SK-N-SH treated with all-trans-retinoic acid at 6 μM for 48 hours (cell line): ENCODE measurements around the gene SLC16A6.
"Not testable (repeated sequence)": the region's sequence is repeated elsewhere in the genome, so short reads cannot be mapped to it uniquely, and the experiment has no call there.

Experiments
- ATAC-seq: fragments of 200-7000 bp; cut with Tn5 transposase; 3 replicates; pipeline ENCODE4 v1.9.1; 2020; ENCODE audit warnings: mild to moderate bottlenecking, moderate library complexity
- ARNTL ChIP-seq: fragments of 450-650 bp; formaldehyde crosslinking; IDR thresholded peaks from 2 replicates; pipeline ENCODE4 v1.5.0; 2020; ENCODE audit warnings: low read depth, mild to moderate bottlenecking, moderate library complexity, borderline replicate concordance
- BACH2 ChIP-seq: fragments of 250-450 bp; sonication (Bioruptor Pico); IDR thresholded peaks from 2 replicates; pipeline ENCODE4 v1.9.0; 2021; ENCODE audit warnings: mild to moderate bottlenecking, borderline replicate concordance
- CREB5 ChIP-seq: fragments of 250-450 bp; sonication (Bioruptor Pico); IDR thresholded peaks from 2 replicates; pipeline ENCODE4 v1.5.1; 2020; ENCODE audit warnings: low read depth, mild to moderate bottlenecking, moderate library complexity
- CSRNP3 ChIP-seq: fragments of 250-450 bp; sonication (Bioruptor Pico); IDR thresholded peaks from 2 replicates; pipeline ENCODE4 v1.5.1; 2021; ENCODE audit warnings: mild to moderate bottlenecking, moderate library complexity
- ESRRG ChIP-seq: fragments of 250-450 bp; sonication (Bioruptor Pico); IDR thresholded peaks from 2 replicates; pipeline ENCODE4 v1.6.1; 2021; ENCODE audit warnings: mild to moderate bottlenecking
- GLIS3 ChIP-seq: fragments of 250-450 bp; sonication (Bioruptor Pico); IDR thresholded peaks from 2 replicates; pipeline ENCODE4 v1.5.0; 2020; ENCODE audit warnings: mild to moderate bottlenecking, moderate library complexity
- ISL1 ChIP-seq: fragments of 250-450 bp; sonication (Bioruptor Pico); IDR thresholded peaks from 2 replicates; pipeline ENCODE4 v2.1.2; 2022; ENCODE audit warnings: mild to moderate bottlenecking, moderate library complexity
- OSR1 ChIP-seq: fragments of 250-450 bp; sonication (Bioruptor Pico); IDR thresholded peaks from 2 replicates; pipeline ENCODE4 v1.8.0; 2022; ENCODE audit warnings: moderate library complexity, mild to moderate bottlenecking, inconsistent platforms
- PATZ1 ChIP-seq: fragments of 250-450 bp; sonication (Bioruptor Pico); IDR thresholded peaks from 2 replicates; pipeline ENCODE4 v1.8.0; 2020; ENCODE audit warnings: mild to moderate bottlenecking, moderate library complexity, borderline replicate concordance
- POU6F1 ChIP-seq: fragments of 250-450 bp; sonication (Bioruptor Pico); IDR thresholded peaks from 2 replicates; pipeline ENCODE4 v1.8.0; 2021; ENCODE audit warnings: low read depth, mild to moderate bottlenecking, moderate library complexity, borderline replicate concordance
- PPARA ChIP-seq: fragments of 250-450 bp; sonication (Bioruptor Pico); IDR thresholded peaks from 2 replicates; pipeline ENCODE4 v1.5.0; 2020; ENCODE audit warnings: mild to moderate bottlenecking, borderline replicate concordance
- RARB ChIP-seq: fragments of 250-450 bp; sonication (Bioruptor Pico); IDR thresholded peaks from 2 replicates; pipeline ENCODE4 v1.8.0; 2021; ENCODE audit warnings: mild to moderate bottlenecking, moderate library complexity
- SNAI2 ChIP-seq: fragments of 250-450 bp; sonication (Bioruptor Pico); IDR thresholded peaks from 2 replicates; pipeline ENCODE4 v1.5.0; 2020; ENCODE audit warnings: mild to moderate bottlenecking, moderate library complexity
- TCF4 ChIP-seq: fragments of 250-450 bp; sonication (Bioruptor Pico); IDR thresholded peaks from 2 replicates; pipeline ENCODE4 v1.8.0; 2021; ENCODE audit warnings: mild to moderate bottlenecking, moderate library complexity, borderline replicate concordance
- TOX ChIP-seq: fragments of 250-450 bp; sonication (Bioruptor Pico); IDR thresholded peaks from 2 replicates; pipeline ENCODE4 v1.8.0; 2021; ENCODE audit warnings: mild to moderate bottlenecking, moderate library complexity, borderline replicate concordance
- TSHZ2 ChIP-seq: fragments of 250-450 bp; sonication (Bioruptor Pico); IDR thresholded peaks from 2 replicates; pipeline ENCODE4 v1.5.0; 2020; ENCODE audit warnings: mild to moderate bottlenecking, moderate library complexity
- ZC3H10 ChIP-seq: fragments of 250-450 bp; sonication (Bioruptor Pico); IDR thresholded peaks from 2 replicates; pipeline ENCODE4 v1.5.1; 2021; ENCODE audit warnings: mild to moderate bottlenecking, moderate library complexity
- ZFP3 ChIP-seq: fragments of 250-450 bp; sonication (Bioruptor Pico); IDR thresholded peaks from 2 replicates; pipeline ENCODE4 v1.5.0; 2020; ENCODE audit warnings: mild to moderate bottlenecking, moderate library complexity
- ZNF70 ChIP-seq: fragments of 450-650 bp; formaldehyde crosslinking; IDR thresholded peaks from 2 replicates; pipeline ENCODE4 v1.5.0; 2020; ENCODE audit warnings: mild to moderate bottlenecking, moderate library complexity
- ZNF8 ChIP-seq: fragments of 450-650 bp; formaldehyde crosslinking; IDR thresholded peaks from 2 replicates; pipeline ENCODE4 v1.5.0; 2020; ENCODE audit warnings: mild to moderate bottlenecking, moderate library complexity

Gene SLC16A6

GRCh38 chr17:68290955-68291835 is at the start of gene SLC16A6, which contains the start of gene ARSG:
TSS of gene SLC16A6 (minus strand) at chr17:68291127. CDS start at chr17:68278320, 12,807 bp downstream.
TSS of gene ARSG (plus strand) at chr17:68291495. CDS start at chr17:68307494, 15,999 bp downstream.
- TF ChIP-seq CSRNP3 (CRISPR knock-in tag) (no peak), ZNF70 (CRISPR knock-in tag) (no peak), OSR1 (no peak), ZC3H10 (CRISPR knock-in tag) (no peak), PATZ1 (CRISPR knock-in tag) (no peak), TCF4 (CRISPR knock-in tag) (no peak), ARNTL (CRISPR knock-in tag) (no peak), ISL1 (CRISPR knock-in tag) (no peak), PPARA (CRISPR knock-in tag) (no peak), ESRRG (CRISPR knock-in tag) (no peak), BACH2 (CRISPR knock-in tag) (no peak), RARB (CRISPR knock-in tag) (no peak), POU6F1 (no peak)

GRCh38 chr17:68334393-68334792 is 43.5 kb upstream of the SLC16A6 start:
- TF ChIP-seq POU6F1 (no peak), ESRRG (CRISPR knock-in tag) (no peak), GLIS3 (CRISPR knock-in tag) (no peak), RARB (CRISPR knock-in tag) (no peak), PATZ1 (CRISPR knock-in tag) (no peak), ZNF70 (CRISPR knock-in tag) (no peak), PPARA (CRISPR knock-in tag) (no peak), TCF4 (CRISPR knock-in tag) (no peak), CSRNP3 (CRISPR knock-in tag) (no peak), TSHZ2 (CRISPR knock-in tag) (no peak), TOX (CRISPR knock-in tag) (no peak), ZNF8 (CRISPR knock-in tag) (no peak), SNAI2 (CRISPR knock-in tag) (no peak), ISL1 (CRISPR knock-in tag) (no peak), ARNTL (CRISPR knock-in tag) (no peak), ZC3H10 (CRISPR knock-in tag) (no peak), CREB5 (CRISPR knock-in tag) (no peak), ZFP3 (no peak)
- no peak for ATAC-seq

More at GRCh38 chr17:68290955-68291835, at the start of gene SLC16A6, which contains the start of gene ARSG:
- no peak; the same call in 1 of the 3 replicates for ATAC-seq

DNA sequence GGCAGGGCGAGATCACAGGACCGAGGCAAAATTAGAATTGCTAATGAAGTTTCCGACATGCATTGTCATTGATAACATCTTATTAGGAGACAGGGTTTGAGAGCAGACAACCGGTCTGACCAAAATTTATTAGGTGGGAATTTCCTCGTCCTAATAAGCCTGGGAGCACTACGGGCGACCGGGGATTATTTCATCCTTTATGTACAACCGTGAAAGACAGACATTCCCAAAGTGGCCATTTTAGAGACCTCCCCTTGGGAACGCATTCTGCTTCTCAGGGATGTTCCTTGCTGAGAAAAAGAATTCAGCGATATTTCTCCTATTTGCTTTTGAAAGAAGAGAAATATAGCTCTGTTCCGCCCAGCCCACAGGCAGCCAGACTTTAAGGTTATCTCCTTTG is 41.0 kb upstream of the SLC16A6 start:
- not testable (repeated sequence) for ATAC-seq
